Measurements from ENCODE around the gene RGP1. TPM values are rescaled to one million over a fixed set of nuclear protein-coding genes. Genes with fewer than 3 reads are reported as not detected.

Gene RGP1
- polyA plus RNA-seq, 1 of the 3 experiments (the other 2 are of a cell fraction), result 16.1 TPM

GRCh38 chr9:35801328-35802128 lies 52.4 kb downstream of the RGP1 start:
- H3K4me3 ChIP-seq (ENCODE audit: low read depth in 2 of 2, low read length in 1 of 2), result no peak overlapping the region
- ChIA-PET CTCF (interaction anchor here (1.1 to 2.2 kb wide), 5 partner anchors 9 to 81 kb away, joined by 3 to 13 read pairs (median 3); partner anchors contain the start of gene SPAG8), POLR2A (no interaction called here)
- WGBS (ENCODE audit: low lambda C conversion rate), result 89% methylated on average over 13 of the region's 13 CpGs
- H2AFZ ChIP-seq (ENCODE audit: low read depth), result no peak overlapping the region
- H3K9me2 ChIP-seq, result no peaks in the 10 kb centered on the region
- no peak overlapping the region for H3K9ac ChIP-seq
- no peaks in the 10 kb centered on the region for H3K27me3 ChIP-seq (ENCODE audit: insufficient read depth)
- H3K79me2 ChIP-seq (ENCODE audit: insufficient read depth), result no peaks in the 10 kb centered on the region
- peaks cover 13% of the 10 kb centered on the region for H3F3A ChIP-seq (replicated peaks; ENCODE audit: insufficient read depth)
- TF ChIP-seq CHD2 (IDR thresholded peaks at IDR 0.05; ENCODE audit: low read length, partially characterized antibody) (no peak), RAD21 (IDR thresholded peaks at IDR 0.05; ENCODE audit: low read length) (no peak), SIN3A (IDR thresholded peaks at IDR 0.05; ENCODE audit: borderline replicate concordance, low read depth, low read length) (no peak), IRF3 (IDR thresholded peaks at IDR 0.05; ENCODE audit: low read depth, low read length) (no peak), REST (IDR thresholded peaks at IDR 0.05; ENCODE audit: low read depth, low read length) (no peak), FOSL2 (IDR thresholded peaks at IDR 0.05; ENCODE audit: borderline replicate concordance, low read depth) (no peak), EZH2phosphoT487 (IDR thresholded peaks at IDR 0.05; ENCODE audit: borderline replicate concordance, low read depth) (no peak), TEAD4 (IDR thresholded peaks at IDR 0.05; ENCODE audit: borderline replicate concordance, insufficient read depth) (no peak), POLR2AphosphoS5 (IDR thresholded peaks at IDR 0.05; ENCODE audit: low read depth, low read length) (no peak), RCOR1 (IDR thresholded peaks at IDR 0.05; ENCODE audit: low read length) (no peak), GABPA (IDR thresholded peaks at IDR 0.05; ENCODE audit: low read depth) (no peak), TCF12 (IDR thresholded peaks at IDR 0.05) (no peak), NFIC (IDR thresholded peaks at IDR 0.05; ENCODE audit: borderline replicate concordance) (no peak), ZBTB33 (IDR thresholded peaks at IDR 0.05; ENCODE audit: borderline replicate concordance, low read depth) (no peak), JUND (IDR thresholded peaks at IDR 0.05) (no peak), TAF1 (IDR thresholded peaks at IDR 0.05; ENCODE audit: borderline replicate concordance, low read depth, low read length) (no peak), NRF1 (IDR thresholded peaks at IDR 0.05; ENCODE audit: low read depth, low read length) (no peak), GATA2 (CRISPR knock-in tag; IDR thresholded peaks at IDR 0.05) (no peak), RXRA (IDR thresholded peaks at IDR 0.05; ENCODE audit: borderline replicate concordance, low read depth) (no peak)
- H3K27ac ChIP-seq (ENCODE audit: low read depth in 2 of 2, low read length in 1 of 2), result no peak overlapping the region
- no peaks in the 10 kb centered on the region for H4K20me1 ChIP-seq (ENCODE audit: insufficient read depth)
- H3K4me2 ChIP-seq, result no peak overlapping the region
- DNase-seq, result no peak
- H3K4me1 ChIP-seq (ENCODE audit: control insufficient read depth in 1 of 2, insufficient read depth in 2 of 2, low read depth in 1 of 2, low read length in 1 of 2), result peaks cover 0 to 9% of the 10 kb centered on the region in 2 experiments; a peak in 2 of 4 replicates
- H3K9me3 ChIP-seq, result no peaks in the 10 kb centered on the region
- peaks cover 0 to 29% of the 10 kb centered on the region in 2 experiments for H3K36me3 ChIP-seq (replicated peaks in 1 of 2; ENCODE audit: control insufficient read depth in 1 of 2, insufficient read depth in 2 of 2, low read length in 1 of 2)
